ENCODE measurements around the gene REXO1.

GRCh38 chr19:1845642-1846041 lies 2.6 kb downstream of the REXO1 start:
- TF ChIP-seq, protein P1, sequence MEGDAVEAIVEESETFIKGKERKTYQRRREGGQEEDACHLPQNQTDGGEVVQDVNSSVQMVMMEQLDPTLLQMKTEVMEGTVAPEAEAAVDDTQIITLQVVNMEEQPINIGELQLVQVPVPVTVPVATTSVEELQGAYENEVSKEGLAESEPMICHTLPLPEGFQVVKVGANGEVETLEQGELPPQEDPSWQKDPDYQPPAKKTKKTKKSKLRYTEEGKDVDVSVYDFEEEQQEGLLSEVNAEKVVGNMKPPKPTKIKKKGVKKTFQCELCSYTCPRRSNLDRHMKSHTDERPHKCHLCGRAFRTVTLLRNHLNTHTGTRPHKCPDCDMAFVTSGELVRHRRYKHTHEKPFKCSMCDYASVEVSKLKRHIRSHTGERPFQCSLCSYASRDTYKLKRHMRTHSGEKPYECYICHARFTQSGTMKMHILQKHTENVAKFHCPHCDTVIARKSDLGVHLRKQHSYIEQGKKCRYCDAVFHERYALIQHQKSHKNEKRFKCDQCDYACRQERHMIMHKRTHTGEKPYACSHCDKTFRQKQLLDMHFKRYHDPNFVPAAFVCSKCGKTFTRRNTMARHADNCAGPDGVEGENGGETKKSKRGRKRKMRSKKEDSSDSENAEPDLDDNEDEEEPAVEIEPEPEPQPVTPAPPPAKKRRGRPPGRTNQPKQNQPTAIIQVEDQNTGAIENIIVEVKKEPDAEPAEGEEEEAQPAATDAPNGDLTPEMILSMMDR (IDR thresholded peaks at IDR 0.05), result no peak
- TF ChIP-seq POLR2A (IDR thresholded peaks at IDR 0.05) (no peak), EP300 (IDR thresholded peaks at IDR 0.05; ENCODE audit: low read depth) (no peak), POLR2AphosphoS5 (IDR thresholded peaks at IDR 0.05) (no peak)

Measured in transverse colon (tissue), 4 donors.